Measurements from ENCODE around the gene BAZ1A.

Gene BAZ1A

GRCh38 chr14:34714320-34715126 is 160.6 kb downstream of the BAZ1A start, which contains the start of gene CFL2:
Gene CFL2 (minus strand): TSS chr14:34714593. CDS start chr14:34714540, 53 bp downstream.
- DNase-seq = peak; percentile 74

GRCh38 chr14:34713681-34714319 is 161.4 kb downstream of the BAZ1A start:
- DNase-seq = peak; percentile 47

- DNase-seq = no peak
Observed at GRCh38 chr14:34713122-34713680, 162.0 kb downstream of the BAZ1A start.

GRCh38 chr14:34711796-34712712 is 163.1 kb downstream of the BAZ1A start:
- DNase-seq = no peak

GRCh38 chr14:34711169-34711568 is 164.0 kb downstream of the BAZ1A start:
- no peak for DNase-seq

- no peak for DNase-seq
Observed at GRCh38 chr14:34710744-34711143, 164.4 kb downstream of the BAZ1A start.

- DNase-seq = no peak
Observed at GRCh38 chr14:34710006-34710405, 165.2 kb downstream of the BAZ1A start.

- no peak for DNase-seq
Observed at GRCh38 chr14:34707722-34708121, 167.4 kb downstream of the BAZ1A start.
